ENCODE measurements around the gene SLC22A7. TPM values are rescaled to one million over a fixed set of nuclear protein-coding genes. Genes with fewer than 3 reads are reported as not detected.

SLC22A7 gene
- total RNA-seq, 1 donor from 2014 or later, result not detected

GRCh38 chr6:43254846-43255245, 43.2 kb upstream of the SLC22A7 start:
- H3K27ac ChIP-seq, result no peak overlapping the region
- H3K9me3 ChIP-seq, result no peaks in the 10 kb centered on the region
- no peaks in the 10 kb centered on the region for H3K36me3 ChIP-seq
- no peaks in the 10 kb centered on the region for H3K27me3 ChIP-seq
- TF ChIP-seq POLR2A (IDR thresholded peaks at IDR 0.05), result no peak
- TF ChIP-seq CTCF (IDR thresholded peaks at IDR 0.05), result no peak
- no peak for TF ChIP-seq POLR2AphosphoS5 (IDR thresholded peaks at IDR 0.05; ENCODE audit: insufficient read depth in 1 of 2, low read depth in 1 of 2)
- no peak overlapping the region for H3K4me3 ChIP-seq
- intact Hi-C loops (cut with DNase I), result no loop called here
- no peaks in the 10 kb centered on the region for H3K4me1 ChIP-seq
- no peak for DNase-seq (ENCODE audit: extremely low spot score in 2 of 2)

GRCh38 chr6:43255408-43256054, 42.5 kb upstream of the SLC22A7 start:
- Histone ChIP-seq H3K27me3 (no peaks in the 10 kb centered on the region), H3K27ac (no peak overlapping the region), H3K9me3 (no peaks in the 10 kb centered on the region), H3K4me3 (no peak overlapping the region), H3K4me1 (no peaks in the 10 kb centered on the region), H3K36me3 (no peaks in the 10 kb centered on the region)
- TF ChIP-seq POLR2A (IDR thresholded peaks at IDR 0.05), result no peak
- no peak for TF ChIP-seq POLR2AphosphoS5 (IDR thresholded peaks at IDR 0.05; ENCODE audit: insufficient read depth in 1 of 2, low read depth in 1 of 2)
- TF ChIP-seq CTCF (IDR thresholded peaks at IDR 0.05), result no peak
- no peak for DNase-seq (ENCODE audit: extremely low spot score in 2 of 2)
- intact Hi-C loops (cut with DNase I), result no loop called here

GRCh38 chr6:43256670-43257366, 41.2 kb upstream of the SLC22A7 start:
- Histone ChIP-seq H3K9me3 (no peaks in the 10 kb centered on the region), H3K27me3 (no peaks in the 10 kb centered on the region), H3K4me3 (no peak overlapping the region), H3K36me3 (no peaks in the 10 kb centered on the region), H3K27ac (no peak overlapping the region), H3K4me1 (no peaks in the 10 kb centered on the region)
- intact Hi-C loops (cut with DNase I), result no loop called here
- TF ChIP-seq CTCF (IDR thresholded peaks at IDR 0.05), result no peak
- no peak for TF ChIP-seq POLR2AphosphoS5 (IDR thresholded peaks at IDR 0.05; ENCODE audit: insufficient read depth in 1 of 2, low read depth in 1 of 2)
- TF ChIP-seq POLR2A (IDR thresholded peaks at IDR 0.05), result no peak
- DNase-seq (ENCODE audit: extremely low spot score in 2 of 2), result no peak

- no peaks in the 10 kb centered on the region for H3K36me3 ChIP-seq
- intact Hi-C loops (cut with DNase I), result no loop called here
- DNase-seq (ENCODE audit: extremely low spot score in 2 of 2), result no peak
- H3K27me3 ChIP-seq, result no peaks in the 10 kb centered on the region
- H3K9me3 ChIP-seq, result no peaks in the 10 kb centered on the region
- H3K4me3 ChIP-seq, result no peak overlapping the region
- no peaks in the 10 kb centered on the region for H3K4me1 ChIP-seq
- H3K27ac ChIP-seq, result no peak overlapping the region
- TF ChIP-seq CTCF (IDR thresholded peaks at IDR 0.05) (no peak), POLR2AphosphoS5 (IDR thresholded peaks at IDR 0.05; ENCODE audit: insufficient read depth in 1 of 2, low read depth in 1 of 2) (no peak), POLR2A (IDR thresholded peaks at IDR 0.05) (no peak)
Measured at GRCh38 chr6:43257367-43258145, 40.5 kb upstream of the SLC22A7 start.
